ENCODE measurements around the gene TMC5. TPM values are rescaled to one million over a fixed set of nuclear protein-coding genes. Genes with fewer than 3 reads are reported as not detected.
A peak's percentile ranks its signal among the peaks of the same experiment; 100 is the strongest.

Gene TMC5
- total and polyA plus RNA-seq, 2 of the 13 experiments (the other 11 are each of a cell fraction or from before 2014, with no cell fraction given), result 0.09 to 0.41 TPM

- no peak for TF ChIP-seq GLI4 (CRISPR knock-in tag; IDR thresholded peaks at IDR 0.05; ENCODE audit: borderline replicate concordance)
- no peak for TF ChIP-seq ISX (CRISPR knock-in tag; conservative IDR thresholded peaks at IDR 0.05)
- TF ChIP-seq BORCS8-MEF2B (CRISPR knock-in tag; IDR thresholded peaks at IDR 0.05), result 0 out of 2 replicates have a peak, but pooled peaks have one; percentile 57
- TF ChIP-seq BCL3 (CRISPR knock-in tag; IDR thresholded peaks at IDR 0.05), result no peak
- TF ChIP-seq ZNF766 (CRISPR knock-in tag; IDR thresholded peaks at IDR 0.05; ENCODE audit: borderline replicate concordance), result no peak
- peak; percentile 57; the same call in 1 of the 2 replicates for TF ChIP-seq SP5 (CRISPR knock-in tag; IDR thresholded peaks at IDR 0.05; ENCODE audit: borderline replicate concordance, low read depth)
- TF ChIP-seq ZNF160 (CRISPR knock-in tag; IDR thresholded peaks at IDR 0.05), result no peak
- peak; percentile 59 for TF ChIP-seq MNT (IDR thresholded peaks at IDR 0.05)
- peak; percentile 67; the same call in 1 of the 2 replicates for TF ChIP-seq IKZF5 (CRISPR knock-in tag; IDR thresholded peaks at IDR 0.05)
- peak; percentile 53 for TF ChIP-seq MED8 (CRISPR knock-in tag; IDR thresholded peaks at IDR 0.05; ENCODE audit: insufficient replicate concordance)
- TF ChIP-seq SAP130 (CRISPR knock-in tag; IDR thresholded peaks at IDR 0.05; ENCODE audit: low read depth), result peak; percentile 99
- TF ChIP-seq MIER3 (CRISPR knock-in tag; IDR thresholded peaks at IDR 0.05; ENCODE audit: borderline replicate concordance), result 0 out of 2 replicates have a peak, but pooled peaks have one; percentile 55
- TF ChIP-seq RFX5 (IDR thresholded peaks at IDR 0.05; ENCODE audit: low read depth, low read length), result peak; percentile 73
- peak; percentile 89 for TF ChIP-seq MIXL1 (CRISPR knock-in tag; IDR thresholded peaks at IDR 0.05)
- TF ChIP-seq KDM5A (IDR thresholded peaks at IDR 0.05; ENCODE audit: borderline replicate concordance, low read length), result peak; percentile 72
- TF ChIP-seq ATRX (CRISPR knock-in tag; IDR thresholded peaks at IDR 0.05; ENCODE audit: borderline replicate concordance), result no peak
- TF ChIP-seq POLR2AphosphoS5 (IDR thresholded peaks at IDR 0.05; ENCODE audit: low read depth, low read length), result peak; percentile 52; the same call in 1 of the 2 replicates
- no peak for TF ChIP-seq GPBP1L1 (CRISPR knock-in tag; IDR thresholded peaks at IDR 0.05)
- peak; percentile 90 for TF ChIP-seq HES4 (CRISPR knock-in tag; IDR thresholded peaks at IDR 0.05; ENCODE audit: borderline replicate concordance)
- TF ChIP-seq SRY (CRISPR knock-in tag; IDR thresholded peaks at IDR 0.05), result 0 out of 2 replicates have a peak, but pooled peaks have one; percentile 73
- TF ChIP-seq ATF3 (CRISPR knock-in tag; IDR thresholded peaks at IDR 0.05), result no peak
- TF ChIP-seq HINFP (CRISPR knock-in tag; IDR thresholded peaks at IDR 0.05; ENCODE audit: low read depth), result peak; percentile 89
- no peak for TF ChIP-seq ZFYVE20 (CRISPR knock-in tag; IDR thresholded peaks at IDR 0.05; ENCODE audit: borderline replicate concordance, low read depth)
These were observed 106.1 kb downstream of the TMC5 start, which contains the start of gene CCP110 (continued) for GRCh38 chr16:19523559-19524355.
